Measurements from ENCODE around the gene SPRY4.

GRCh38 chr5:142281008-142281367, 43.8 kb downstream of the SPRY4 start:
- TF ChIP-seq POLR2AphosphoS5 (IDR thresholded peaks at IDR 0.05; ENCODE audit: borderline replicate concordance, low read depth, low read length) (no peak), EZH2 (IDR thresholded peaks at IDR 0.05) (no peak), FOXP2 (optimal IDR thresholded peaks at IDR 0.05; ENCODE audit: control extremely low read depth, extremely low read length, insufficient read depth) (no peak)

Data from SK-N-MC (cell line).